K562 (cell line): ENCODE data around the gene SPIB. TPM values are rescaled to one million over a fixed set of nuclear protein-coding genes. Genes with fewer than 3 reads are reported as not detected.

Source experiments
- ATAC-seq: fragments of 200-7000 bp; cut with Tn5 transposase; 3 replicates; pipeline ENCODE4 v1.9.1; 2020; ENCODE audit warnings: moderate library complexity
- BruUV-seq: library from RNA; stranded (reverse); fragments of 400-500 nt; replicated peaks from 2 replicates; lab custom pipeline; 2021; lab: Mats Ljungman, UMichigan
- CTCF ChIA-PET: fragments of 300-600 bp; formaldehyde crosslinking; extraction: SDS; loops from one replicate; lab custom pipeline; 2021; ENCODE audit warnings: low intra/inter-chr PET ratio; lab: Yijun Ruan, JAX
- POLR2A ChIA-PET: fragments of 300-600, 350-650 bp; sonication (Branson Sonifier 250); formaldehyde crosslinking; extraction: SDS; loops from one replicate; lab custom pipeline; 2021; ENCODE audit warnings: antibody characterized with exemption, inconsistent platforms; lab: Yijun Ruan, JAX
- DNase-seq, 4 experiments: peaks; one replicate each; pipeline versions ENCODE4 v3.0.0 to v3.0.0-alpha.2; 2011 to 2018; ENCODE audit warnings: low spot score in 3 of 4, mixed read lengths in 3 of 4; ENCODE audit errors: extremely low read depth in 1 of 4
- FAIRE-seq: peaks from 2 replicates; lab custom pipeline; 2011; peaks lifted over from hg19 to GRCh38; lab: Jason Lieb, UNC
- H2AFZ ChIP-seq: 2 replicates; pipeline ENCODE4 v1.6.0; 2011; ENCODE audit warnings: low read depth, low read length, control low read depth, inconsistent platforms
- H3K27ac ChIP-seq: fragments of 200-600 bp; 3 replicates; pipeline ENCODE4 v1.8.0; 2011; ENCODE audit warnings: low read depth, mild to moderate bottlenecking, control low read depth, inconsistent platforms, low read length, moderate library complexity, mixed read lengths; ENCODE audit errors: extremely low read depth
- H3K27me3 ChIP-seq, 2 experiments: fragments of 300-600 bp in 1 of 2; 2 replicates in 1 of 2; 3 replicates in 1 of 2; pipeline versions ENCODE4 v1.6.0 to v1.8.0; 2011; ENCODE audit warnings: inconsistent platforms in 2 of 2, low read length in 2 of 2, mild to moderate bottlenecking in 1 of 2, mixed read lengths in 1 of 2, moderate library complexity in 1 of 2; ENCODE audit not compliant: control insufficient read depth in 2 of 2, insufficient read depth in 2 of 2
- H3K36me3 ChIP-seq: fragments of 300-600 bp; 3 replicates; pipeline ENCODE4 v1.8.0; 2011; ENCODE audit warnings: mild to moderate bottlenecking, low read length, inconsistent platforms; ENCODE audit not compliant: control insufficient read depth, insufficient read depth
- H3K4me1 ChIP-seq, 2 experiments: fragments of 200-600 bp in 1 of 2; replicated peaks in 1 of 2; 2 replicates in 1 of 2; 3 replicates in 1 of 2; pipeline versions ENCODE4 v1.5.1 to v1.8.0; 2011; ENCODE audit warnings: inconsistent platforms in 2 of 2, low read length in 2 of 2, mild to moderate bottlenecking in 1 of 2, mixed read lengths in 1 of 2, moderate library complexity in 1 of 2; ENCODE audit not compliant: control insufficient read depth in 2 of 2, insufficient read depth in 2 of 2
- H3K4me2 ChIP-seq: 2 replicates; pipeline ENCODE4 v1.6.1; 2011; ENCODE audit warnings: low read length, control low read depth, inconsistent platforms, mixed read lengths; ENCODE audit not compliant: insufficient read depth
- H3K4me3 ChIP-seq: fragments of 200-600 bp; sonication (generic), shearing (Covaris generic); 2 replicates; pipeline ENCODE4 v1.5.1; 2016; ENCODE audit warnings: control low read depth, inconsistent platforms
- H3K79me2 ChIP-seq: fragments of 200-600 bp; 3 replicates; pipeline ENCODE4 v1.8.0; 2011; ENCODE audit warnings: low read length, inconsistent platforms; ENCODE audit not compliant: control insufficient read depth, insufficient read depth
- H3K9ac ChIP-seq, 2 experiments: 2 replicates each; pipeline versions ENCODE4 v1.6.0 to v1.6.1; 2011; ENCODE audit warnings: low read depth in 2 of 2, low read length in 2 of 2, control low read depth in 1 of 2, inconsistent platforms in 1 of 2, mild to moderate bottlenecking in 1 of 2, mixed read lengths in 1 of 2; ENCODE audit not compliant: insufficient read depth in 1 of 2
- H3K9me1 ChIP-seq: one replicate; pipeline ENCODE4 v1.6.0; 2011; ENCODE audit warnings: inconsistent platforms, mild to moderate bottlenecking, low read length, moderate library complexity; ENCODE audit not compliant: control insufficient read depth, insufficient read depth
- H3K9me3 ChIP-seq: replicated peaks from 2 replicates; pipeline ENCODE4 v1.5.1; 2011; ENCODE audit warnings: low read depth, low read length, inconsistent platforms; ENCODE audit not compliant: control insufficient read depth, insufficient read depth
- H4K20me1 ChIP-seq: replicated peaks from 2 replicates; pipeline ENCODE4 v1.6.1; 2011; ENCODE audit warnings: low read length, inconsistent platforms, mixed read lengths; ENCODE audit not compliant: control insufficient read depth, insufficient read depth
- CEBPB ChIP-seq: fragments of 450-650 bp; IDR thresholded peaks from 2 replicates; pipeline ENCODE4 v1.6.1; 2016; ENCODE audit warnings: missing genetic modification characterization, missing compliant biosample characterization
- CREB1 ChIP-seq, 2 experiments: sonication (generic) in 1 of 2; formaldehyde crosslinking in 1 of 2; IDR thresholded peaks; 2 replicates each; pipeline versions ENCODE4 v1.6.1 to v1.8.0; 2012 to 2022; ENCODE audit warnings: inconsistent platforms in 1 of 2, mild to moderate bottlenecking in 1 of 2, missing genetic modification reagents in 1 of 2, moderate library complexity in 1 of 2
- CREB3L1 ChIP-seq: fragments of 450-650 bp; IDR thresholded peaks from 2 replicates; pipeline ENCODE4 v1.6.1; 2014; ENCODE audit warnings: low read depth, mild to moderate bottlenecking, moderate library complexity, borderline replicate concordance
- FIP1L1 ChIP-seq: fragments of 200-400 bp; formaldehyde crosslinking; IDR thresholded peaks from 2 replicates; pipeline ENCODE4 v1.6.1; 2018; ENCODE audit warnings: mild to moderate bottlenecking, low read depth, low read length; ENCODE audit not compliant: poor library complexity, severe bottlenecking
- HDGF ChIP-seq: fragments of 450-650 bp; IDR thresholded peaks from 2 replicates; pipeline ENCODE4 v1.6.1; 2016
- MED1 ChIP-seq: sonication (generic); formaldehyde crosslinking; IDR thresholded peaks from 2 replicates; pipeline ENCODE4 v1.8.1; 2023; ENCODE audit warnings: missing genetic modification reagents, borderline replicate concordance
- NCOR1 ChIP-seq: fragments of 450-650 bp; IDR thresholded peaks from 2 replicates; pipeline ENCODE4 v1.6.1; 2016; ENCODE audit warnings: mild to moderate bottlenecking, moderate library complexity
- PML ChIP-seq: IDR thresholded peaks from 2 replicates; pipeline ENCODE4 v1.6.1; 2012; ENCODE audit warnings: low read length, inconsistent platforms
- RBM14 ChIP-seq: fragments of 200-400 bp; formaldehyde crosslinking; IDR thresholded peaks from 2 replicates; pipeline ENCODE4 v1.6.1; 2018; ENCODE audit warnings: low read depth, mild to moderate bottlenecking, low read length, moderate library complexity, borderline replicate concordance; ENCODE audit not compliant: insufficient read depth
- SOX6 ChIP-seq: fragments of 450-650 bp; IDR thresholded peaks from 2 replicates; pipeline ENCODE4 v1.6.1; 2014; ENCODE audit warnings: mild to moderate bottlenecking
- TAF15 ChIP-seq: fragments of 200-400 bp; formaldehyde crosslinking; IDR thresholded peaks from 2 replicates; pipeline ENCODE4 v1.6.1; 2017; ENCODE audit warnings: mild to moderate bottlenecking, low read depth, low read length, moderate library complexity
- TAF9B ChIP-seq: fragments of 450-650 bp; IDR thresholded peaks from 2 replicates; pipeline ENCODE4 v1.6.1; 2018; ENCODE audit warnings: mild to moderate bottlenecking; ENCODE audit not compliant: partially characterized antibody
- TRIM24 ChIP-seq, 2 experiments: fragments of 450-650 bp; IDR thresholded peaks; 2 replicates each; pipeline ENCODE4 v1.6.1; 2016
- TRIM28 ChIP-seq: fragments of 450-650 bp; IDR thresholded peaks from 2 replicates; pipeline ENCODE4 v1.6.1; 2017
- ZFP1 ChIP-seq: fragments of 450-650 bp; formaldehyde crosslinking; IDR thresholded peaks from 2 replicates; pipeline ENCODE4 v1.4.0; 2020; ENCODE audit warnings: mild to moderate bottlenecking, mixed read lengths
- ZNF133 ChIP-seq: fragments of 250-450 bp; sonication (Bioruptor Pico); IDR thresholded peaks from 2 replicates; pipeline ENCODE4 v1.4.0; 2020; ENCODE audit warnings: mild to moderate bottlenecking
- ZNF277 ChIP-seq: fragments of 250-450 bp; sonication (Bioruptor Pico); IDR thresholded peaks from 2 replicates; pipeline ENCODE4 v1.8.0; 2022; ENCODE audit warnings: inconsistent platforms, mild to moderate bottlenecking, moderate library complexity, borderline replicate concordance
- ZNF316 ChIP-seq: fragments of 450-650 bp; IDR thresholded peaks from 2 replicates; pipeline ENCODE4 v1.6.1; 2016
- WGBS: fragments of 100-300 bp; shearing (Covaris generic); methylation state at CpG from one replicate; pipeline ENCODE4 v1.1.6; 2016; ENCODE audit warnings: low coverage, mixed read lengths; ENCODE audit not compliant: insufficient coverage; ENCODE audit errors: missing lambda C conversion rate; 5-methylcytosine and 5-hydroxymethylcytosine counted together
- in situ Hi-C: fragments of 300-500 bp; cut with MboI; formaldehyde crosslinking; loops from 4 replicates; pipeline ENCODE4 v1.15.0; 2018; ENCODE audit warnings: inconsistent platforms, mixed read lengths
- intact Hi-C: fragments of 100-400 bp; cut with micrococcal nuclease; formaldehyde crosslinking; loops from 2 replicates; pipeline ENCODE4 v1.14.2; 2022
- polyA plus RNA-seq, 8 experiments: library from polyadenylated mRNA; depleted of rRNA in 4 of 8; stranded (reverse) in 5 of 8; unstranded in 3 of 8; fragments of >200 nt; fragmentation: Nextera tagmentation in 2 of 8; fragmentation: Illumina TruSeq in 1 of 8; extraction: Ambion mirVana in 2 of 8; extraction: Trizol in 1 of 8; gene quantifications; 2 replicates each; pipeline versions ENCODE4 v1.2.1 to v1.2.3, GENCODE V29; 2011 to 2014; ENCODE audit warnings: inconsistent platforms in 1 of 8, missing spikeins in 1 of 8
- total RNA-seq, 7 experiments: library from RNA; depleted of rRNA in 6 of 7; stranded (reverse); fragments of >200 nt in 6 of 7; fragmentation: Illumina TruSeq in 2 of 7; extraction: Trizol in 2 of 7; gene quantifications; 2 replicates each; pipeline versions ENCODE4 v1.2.1 to v1.2.3, GENCODE V29; 2011 to 2021; ENCODE audit warnings: low replicate concordance in 1 of 7
- TF ChIP-seq, protein P1 (sequence below): fragments of 450-650 bp; formaldehyde crosslinking; IDR thresholded peaks from 2 replicates; pipeline ENCODE4 v1.4.0; 2020; ENCODE audit warnings: mild to moderate bottlenecking, moderate library complexity

The SPIB gene
- total and polyA plus RNA-seq, 9 of the 15 experiments (the other 6 are each of a cell fraction or from before 2014, with no cell fraction given): 0.06 to 1.0 (median 0.43) TPM; not detected in 1

GRCh38 chr19:50383001-50383851 is 35.5 kb upstream of the SPIB start:
- H3K4me2 ChIP-seq: peak overlapping the region; percentile 94
- ChIA-PET POLR2A (interaction anchor here (0.7 to 2.2 kb wide), 11 partner anchors 8 to 83 kb away, joined by 3 to 17 read pairs (median 3); partner anchors contain the start of gene NR1H2), CTCF (interaction anchor here (0.7 kb wide), 1 partner anchor 335 kb away, joined by 5 read pairs; no protein-coding TSS in a partner anchor)
- H3K27ac ChIP-seq: peak overlapping the region; percentile 86
- WGBS: 40% methylated on average over 20 of the region's 21 CpGs
- intact Hi-C loops (no loop called here), in situ Hi-C loops (no loop called here)
- TSS peak; percentile 85 for BruUV-seq
- ATAC-seq (peak; percentile 36), DNase-seq (peak in 2 of 4 experiments; percentile 2 to 56), FAIRE-seq (no peak)
- H3K9ac ChIP-seq: peak overlapping the region; percentile 76 to 95; a peak in 3 of 4 replicates
- peaks cover 11 to 80% of the 10 kb centered on the region in 2 experiments for H3K4me1 ChIP-seq
- H4K20me1 ChIP-seq: peaks cover 5% of the 10 kb centered on the region
- H3K9me3 ChIP-seq: no peaks in the 10 kb centered on the region
- H2AFZ ChIP-seq: peak overlapping the region; percentile 82
- peaks cover 56% of the 10 kb centered on the region for H3K79me2 ChIP-seq
- peak overlapping the region; percentile 51 for H3K4me3 ChIP-seq
- H3K9me1 ChIP-seq: no peaks in the 10 kb centered on the region
- H3K36me3 ChIP-seq: peaks cover 77% of the 10 kb centered on the region
- H3K27me3 ChIP-seq: no peaks in the 10 kb centered on the region
- TF ChIP-seq TRIM24 (IDR thresholded peaks at IDR 0.05) (no peak), HDGF (no peak), PML (peak; percentile 4; the same call in 1 of the 2 replicates), NCOR1 (0 out of 2 replicates have a peak, but pooled peaks have one; percentile 11), ZFP1 (CRISPR knock-in tag) (no peak), TAF15 (no peak), CREB3L1 (no peak), ZNF133 (CRISPR knock-in tag) (no peak), TAF9B (no peak), TRIM28 (no peak), FIP1L1 (no peak), CREB1 (IDR thresholded peaks at IDR 0.05) (no peak), CREB1 (CRISPR knock-in tag; IDR thresholded peaks at IDR 0.05) (no peak), RBM14 (no peak), MED1 (no peak), CEBPB (tag) (no peak), ZNF277 (CRISPR knock-in tag) (no peak), SOX6 (no peak), ZNF316 (no peak)
- TF ChIP-seq, protein P1, sequence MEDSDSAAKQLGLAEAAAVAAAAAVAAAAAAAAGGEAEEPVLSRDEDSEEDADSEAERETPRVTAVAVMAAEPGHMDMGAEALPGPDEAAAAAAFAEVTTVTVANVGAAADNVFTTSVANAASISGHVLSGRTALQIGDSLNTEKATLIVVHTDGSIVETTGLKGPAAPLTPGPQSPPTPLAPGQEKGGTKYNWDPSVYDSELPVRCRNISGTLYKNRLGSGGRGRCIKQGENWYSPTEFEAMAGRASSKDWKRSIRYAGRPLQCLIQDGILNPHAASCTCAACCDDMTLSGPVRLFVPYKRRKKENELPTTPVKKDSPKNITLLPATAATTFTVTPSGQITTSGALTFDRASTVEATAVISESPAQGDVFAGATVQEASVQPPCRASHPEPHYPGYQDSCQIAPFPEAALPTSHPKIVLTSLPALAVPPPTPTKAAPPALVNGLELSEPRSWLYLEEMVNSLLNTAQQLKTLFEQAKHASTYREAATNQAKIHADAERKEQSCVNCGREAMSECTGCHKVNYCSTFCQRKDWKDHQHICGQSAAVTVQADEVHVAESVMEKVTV (CRISPR knock-in tag): 0 out of 2 replicates have a peak, but pooled peaks have one; percentile 21
